IMR-90 (cell line): ENCODE results near the gene NEMP1. TPM values are rescaled to one million over a fixed set of nuclear protein-coding genes. Genes with fewer than 3 reads are reported as not detected.

Experiments
- ATAC-seq: fragments of 200-7000 bp; cut with Tn5 transposase; 2 replicates; pipeline ENCODE4 v1.9.1; 2020; ENCODE audit warnings: low read depth, mild to moderate bottlenecking, moderate library complexity
- BruUV-seq: library from RNA; stranded (reverse); fragments of 400-500 nt; replicated peaks from 2 replicates; lab custom pipeline; 2021; lab: Mats Ljungman, UMichigan
- CTCF ChIA-PET: fragments of 300-600 bp; formaldehyde crosslinking; extraction: SDS; loops from one replicate; lab custom pipeline; 2021; ENCODE audit warnings: antibody characterized with exemption; lab: Yijun Ruan, JAX
- POLR2A ChIA-PET: fragments of 300-600 bp; sonication (Branson Sonifier 250); formaldehyde crosslinking; loops from one replicate; lab custom pipeline; 2022; ENCODE audit warnings: antibody characterized with exemption; ENCODE audit not compliant: unreplicated experiment; lab: Charles Lee
- DNase-seq: peaks from one replicate; pipeline ENCODE4 v3.0.0; 2013
- H2AFZ ChIP-seq: replicated peaks from 2 replicates; pipeline ENCODE3; 2013; ENCODE audit warnings: low read length, mild to moderate bottlenecking; ENCODE audit not compliant: poor library complexity
- H2AK5ac ChIP-seq: 2 replicates; pipeline ENCODE4 v1.6.1; 2013; ENCODE audit warnings: low read depth, low read length, inconsistent platforms
- H2AK9ac ChIP-seq: replicated peaks from 2 replicates; pipeline ENCODE3; 2013; ENCODE audit warnings: mild to moderate bottlenecking, low read depth, low read length, moderate library complexity; ENCODE audit not compliant: poor library complexity
- H2BK120ac ChIP-seq: 2 replicates; pipeline ENCODE4 v1.6.1; 2013; ENCODE audit warnings: low read depth, low read length, inconsistent platforms
- H2BK15ac ChIP-seq: 3 replicates; pipeline ENCODE4 v1.6.1; 2013; ENCODE audit warnings: low read depth, low read length, inconsistent platforms
- H2BK20ac ChIP-seq: 2 replicates; pipeline ENCODE4 v1.6.1; 2013; ENCODE audit warnings: low read depth, mild to moderate bottlenecking, inconsistent platforms, low read length, moderate library complexity
- H2BK5ac ChIP-seq: 2 replicates; pipeline ENCODE4 v1.6.1; 2013; ENCODE audit warnings: mild to moderate bottlenecking, low read depth, low read length, inconsistent platforms; ENCODE audit not compliant: poor library complexity, severe bottlenecking
- H3K14ac ChIP-seq: replicated peaks from 2 replicates; pipeline ENCODE4 v1.6.1; 2013; ENCODE audit warnings: low read depth, low read length, inconsistent platforms
- H3K18ac ChIP-seq: 2 replicates; pipeline ENCODE4 v1.6.1; 2013; ENCODE audit warnings: low read depth, low read length, control low read depth
- H3K23ac ChIP-seq: 2 replicates; pipeline ENCODE4 v1.6.1; 2013; ENCODE audit warnings: low read depth, low read length, inconsistent platforms
- H3K27ac ChIP-seq: 2 replicates; pipeline ENCODE4 v1.5.1; 2013; ENCODE audit warnings: mild to moderate bottlenecking, control low read depth, low read length; ENCODE audit not compliant: insufficient read depth
- H3K27me3 ChIP-seq: 2 replicates; pipeline ENCODE4 v1.6.1; 2013; ENCODE audit warnings: low read length; ENCODE audit not compliant: control insufficient read depth, insufficient read depth
- H3K36me3 ChIP-seq: 2 replicates; pipeline ENCODE4 v1.6.1; 2013; ENCODE audit warnings: low read length, mixed read lengths; ENCODE audit not compliant: control insufficient read depth, insufficient read depth
- H3K4ac ChIP-seq: 2 replicates; pipeline ENCODE4 v1.6.1; 2013; ENCODE audit warnings: low read depth, low read length, inconsistent platforms
- H3K4me1 ChIP-seq: 2 replicates; pipeline ENCODE4 v1.6.1; 2013; ENCODE audit warnings: low read length, mixed read lengths; ENCODE audit not compliant: control insufficient read depth, insufficient read depth
- H3K4me2 ChIP-seq: 2 replicates; pipeline ENCODE4 v1.6.1; 2013; ENCODE audit warnings: low read depth, mild to moderate bottlenecking, control low read depth, low read length, moderate library complexity
- H3K4me3 ChIP-seq: 2 replicates; pipeline ENCODE4 v1.5.1; 2013; ENCODE audit warnings: low read depth, mild to moderate bottlenecking, control low read depth, low read length, moderate library complexity; ENCODE audit not compliant: insufficient read depth
- H3K56ac ChIP-seq: 2 replicates; pipeline ENCODE4 v1.6.1; 2013; ENCODE audit warnings: low read length, inconsistent platforms; ENCODE audit not compliant: insufficient read depth; ENCODE audit errors: extremely low read depth
- H3K79me1 ChIP-seq, 2 experiments: 2 replicates each; pipeline ENCODE4 v1.6.1; 2013; ENCODE audit warnings: low read length in 2 of 2, inconsistent platforms in 1 of 2, low read depth in 1 of 2
- H3K9ac ChIP-seq: 2 replicates; pipeline ENCODE4 v1.6.1; 2013; ENCODE audit warnings: low read depth, low read length, control low read depth
- H3K9me1 ChIP-seq: 2 replicates; pipeline ENCODE4 v1.6.1; 2013; ENCODE audit warnings: low read length, inconsistent platforms; ENCODE audit not compliant: insufficient read depth
- H3K9me3 ChIP-seq: 2 replicates; pipeline ENCODE4 v1.6.1; 2013; ENCODE audit warnings: low read length; ENCODE audit not compliant: control insufficient read depth, insufficient read depth
- H4K20me1 ChIP-seq: 2 replicates; pipeline ENCODE4 v1.6.1; 2013; ENCODE audit warnings: low read length, inconsistent platforms; ENCODE audit not compliant: insufficient read depth
- H4K5ac ChIP-seq: 2 replicates; pipeline ENCODE4 v1.6.1; 2013; ENCODE audit warnings: mild to moderate bottlenecking, low read depth, low read length, control low read depth
- H4K8ac ChIP-seq, 2 experiments: 2 replicates each; pipeline ENCODE4 v1.6.1; 2013; ENCODE audit warnings: low read depth in 2 of 2, low read length in 2 of 2, control low read depth in 1 of 2, inconsistent platforms in 1 of 2
- H4K91ac ChIP-seq: 2 replicates; pipeline ENCODE4 v1.6.1; 2013; ENCODE audit warnings: low read depth, low read length, inconsistent platforms; ENCODE audit not compliant: insufficient read depth
- BHLHE40 ChIP-seq: fragments of 150-350 bp; IDR thresholded peaks from 2 replicates; pipeline ENCODE4 v1.6.1; 2016; ENCODE audit warnings: mild to moderate bottlenecking, low read depth, low read length
- CEBPB ChIP-seq: IDR thresholded peaks from 2 replicates; pipeline ENCODE4 v1.6.1; 2012; ENCODE audit warnings: low read depth, low read length, improper control_type of control experiment
- FOS ChIP-seq: fragments of 150-350 bp; IDR thresholded peaks from 2 replicates; pipeline ENCODE4 v1.6.1; 2016; ENCODE audit warnings: low read depth, low read length
- MAFK ChIP-seq: IDR thresholded peaks from 2 replicates; pipeline ENCODE4 v1.6.1; 2012; ENCODE audit warnings: low read depth, low read length, improper control_type of control experiment
- NFE2L2 ChIP-seq: fragments of 150-350 bp; IDR thresholded peaks from 2 replicates; pipeline ENCODE4 v1.6.1; 2016; ENCODE audit warnings: low read depth, mild to moderate bottlenecking, low read length
- RAD21 ChIP-seq: IDR thresholded peaks from 2 replicates; pipeline ENCODE4 v1.6.1; 2012; ENCODE audit warnings: low read length, improper control_type of control experiment
- SMC3 ChIP-seq: fragments of 150-350 bp; IDR thresholded peaks from 2 replicates; pipeline ENCODE4 v1.6.1; 2016; ENCODE audit warnings: low read depth, mild to moderate bottlenecking, antibody characterized with exemption, low read length, moderate library complexity
- WGBS, 2 experiments: methylation state at CpG; one replicate each; pipeline versions ENCODE4 v1.1.5 to v1.1.7; 2013; ENCODE audit warnings: missing lambda C conversion rate in 2 of 2; ENCODE audit not compliant: insufficient read length in 1 of 2; ENCODE audit errors: extremely low coverage in 2 of 2; 5-methylcytosine and 5-hydroxymethylcytosine counted together
- dilution Hi-C: fragments of 300-500 bp; cut with HindIII; formaldehyde crosslinking; loops from one replicate; pipeline ENCODE4 v1.14.3; 2018; ENCODE audit warnings: low sequenced_read_pairs; ENCODE audit not compliant: unreplicated experiment
- in situ Hi-C: fragments of 300-500 bp; cut with MboI; formaldehyde crosslinking; loops from 3 replicates; pipeline ENCODE4 v1.14.3; 2019; ENCODE audit warnings: low sequenced_read_pairs, inconsistent platforms, mixed read lengths
- intact Hi-C: fragments of 100-400 bp; cut with micrococcal nuclease; formaldehyde crosslinking; loops from 2 replicates; pipeline ENCODE4 v1.10.0; 2022
- polyA plus RNA-seq, 3 experiments: library from polyadenylated mRNA; depleted of rRNA; stranded (reverse); fragments of >200 nt; gene quantifications; 2 replicates each; pipeline ENCODE4 v1.2.3, GENCODE V29; 2012; ENCODE audit warnings: low replicate concordance in 1 of 3
- total RNA-seq: library from RNA; depleted of rRNA; stranded (reverse); fragments of >200 nt; gene quantifications from 2 replicates; pipeline ENCODE4 v1.2.3, GENCODE V29; 2012
- TF ChIP-seq, protein P1 (sequence below): conservative IDR thresholded peaks from 2 replicates; pipeline ENCODE4 v1.5.1; 2012; ENCODE audit warnings: mild to moderate bottlenecking, low read depth, low read length, improper control_type of control experiment

NEMP1 gene
- total and polyA plus RNA-seq, 2 of the 4 experiments (the other 2 are of a cell fraction): 8.9 to 10.9 TPM

GRCh38 chr12:57069523-57069922 is 9.1 kb downstream of the NEMP1 start:
- Histone ChIP-seq H2BK20ac (peak overlapping the region; percentile 56; the same call in 1 of the 2 replicates), H3K23ac (no peak overlapping the region), H3K9ac (peak overlapping the region; percentile 47), H2BK15ac (no peak overlapping the region; the same call in 2 of the 3 replicates), H4K91ac (peak overlapping the region; percentile 57; the same call in 1 of the 2 replicates), H4K5ac (peak overlapping the region; percentile 32), H2BK120ac (peak overlapping the region; percentile 38; the same call in 1 of the 2 replicates), H2AK5ac (no peak overlapping the region), H2AFZ (peak overlapping the region; percentile 53), H4K20me1 (no peaks in the 10 kb centered on the region), H3K79me1 (peaks cover 5 to 11% of the 10 kb centered on the region in 2 experiments; a peak in 2 of 4 replicates), H3K56ac (no peak overlapping the region), H3K27ac (peak overlapping the region; percentile 70), H2AK9ac (peak overlapping the region; percentile 45), H2BK5ac (peak overlapping the region; percentile 20), H4K8ac (peak overlapping the region in 1 of 2 experiments; percentile 27; a peak in 1 of 4 replicates), H3K4me2 (no peak overlapping the region), H3K27me3 (no peaks in the 10 kb centered on the region), H3K18ac (peak overlapping the region; percentile 38; the same call in 1 of the 2 replicates), H3K4me3 (no peak overlapping the region), H3K4me1 (peaks cover 3% of the 10 kb centered on the region), H3K14ac (peak overlapping the region; percentile 72), H3K36me3 (peaks cover 2% of the 10 kb centered on the region), H3K9me1 (no peaks in the 10 kb centered on the region), H3K4ac (peak overlapping the region; percentile 66), H3K9me3 (no peaks in the 10 kb centered on the region)
- intact Hi-C loops: loop anchor here (1.0 to 5.0 kb wide), 5 partner anchors 24 to 168 kb away; a partner anchor contains a TSS
- 16% methylated on average over 2 of the region's 3 CpGs; no CpG with 5 or more reads in 1 of the 2 experiments for WGBS, 2 experiments
- TF ChIP-seq SMC3 (peak; percentile 97), RAD21 (peak; percentile 96), BHLHE40 (no peak), MAFK (peak; percentile 42; the same call in 1 of the 2 replicates), FOS (no peak), CEBPB (peak; percentile 54; the same call in 1 of the 2 replicates), NFE2L2 (0 out of 2 replicates have a peak, but pooled peaks have one; percentile 8)
- TF ChIP-seq, protein P1, sequence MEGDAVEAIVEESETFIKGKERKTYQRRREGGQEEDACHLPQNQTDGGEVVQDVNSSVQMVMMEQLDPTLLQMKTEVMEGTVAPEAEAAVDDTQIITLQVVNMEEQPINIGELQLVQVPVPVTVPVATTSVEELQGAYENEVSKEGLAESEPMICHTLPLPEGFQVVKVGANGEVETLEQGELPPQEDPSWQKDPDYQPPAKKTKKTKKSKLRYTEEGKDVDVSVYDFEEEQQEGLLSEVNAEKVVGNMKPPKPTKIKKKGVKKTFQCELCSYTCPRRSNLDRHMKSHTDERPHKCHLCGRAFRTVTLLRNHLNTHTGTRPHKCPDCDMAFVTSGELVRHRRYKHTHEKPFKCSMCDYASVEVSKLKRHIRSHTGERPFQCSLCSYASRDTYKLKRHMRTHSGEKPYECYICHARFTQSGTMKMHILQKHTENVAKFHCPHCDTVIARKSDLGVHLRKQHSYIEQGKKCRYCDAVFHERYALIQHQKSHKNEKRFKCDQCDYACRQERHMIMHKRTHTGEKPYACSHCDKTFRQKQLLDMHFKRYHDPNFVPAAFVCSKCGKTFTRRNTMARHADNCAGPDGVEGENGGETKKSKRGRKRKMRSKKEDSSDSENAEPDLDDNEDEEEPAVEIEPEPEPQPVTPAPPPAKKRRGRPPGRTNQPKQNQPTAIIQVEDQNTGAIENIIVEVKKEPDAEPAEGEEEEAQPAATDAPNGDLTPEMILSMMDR: peak; percentile 91
- ATAC-seq (peak; percentile 99), DNase-seq (peak; percentile 87)
- ChIA-PET POLR2A (interaction anchor here (1.3 kb wide), 1 partner anchor 42 kb away, joined by 12 read pairs; the partner anchor contains the start of gene STAT6), CTCF (interaction anchor here (0.7 to 1.5 kb wide), 11 partner anchors 9 to 106 kb away, joined by 3 to 24 read pairs (median 4); partner anchors contain the start of genes NEMP1 and STAT6)
- in situ Hi-C loops: loop anchor here (5.0 to 10.0 kb wide), 3 partner anchors 43 to 315 kb away; partner anchors contain the start of genes PRIM1 and STAT6
- dilution Hi-C loops: no loop called here
- no TSS peak for BruUV-seq
